DOHH2 (cell line): ENCODE data around the gene CD72.
A peak's percentile ranks its signal among the peaks of the same experiment; 100 is the strongest.

ENCODE experiments used
- H3F3A ChIP-seq: fragments of 200-600 bp; sonication (generic), shearing (Covaris generic); 2 replicates; pipeline ENCODE4 v1.6.0; 2016; ENCODE audit warnings: antibody characterized with exemption, mild to moderate bottlenecking; ENCODE audit not compliant: control insufficient read depth, insufficient read depth
- H3K27ac ChIP-seq: fragments of 200-600 bp; sonication (generic); 2 replicates; pipeline ENCODE4 v1.5.1; 2014; ENCODE audit warnings: low read depth, mild to moderate bottlenecking, low read length, moderate library complexity
- H3K27me3 ChIP-seq: fragments of 200-600 bp; sonication (generic); 2 replicates; pipeline ENCODE4 v1.6.1; 2014; ENCODE audit warnings: mild to moderate bottlenecking, low read length, mixed read lengths; ENCODE audit not compliant: control insufficient read depth
- H3K36me3 ChIP-seq: fragments of 200-600 bp; sonication (generic); 2 replicates; pipeline ENCODE4 v1.6.1; 2014; ENCODE audit warnings: mild to moderate bottlenecking, low read length, moderate library complexity, mixed read lengths; ENCODE audit not compliant: control insufficient read depth
- H3K4me1 ChIP-seq: fragments of 200-600 bp; sonication (generic); 2 replicates; pipeline ENCODE4 v1.6.1; 2014; ENCODE audit warnings: mild to moderate bottlenecking, low read length, mixed read lengths; ENCODE audit not compliant: control insufficient read depth
- H3K4me2 ChIP-seq: fragments of 200-600 bp; sonication (generic); 2 replicates; pipeline ENCODE4 v1.6.0; 2014; ENCODE audit warnings: mild to moderate bottlenecking, low read length, moderate library complexity
- H3K4me3 ChIP-seq: fragments of 200-600 bp; sonication (generic); 2 replicates; pipeline ENCODE4 v1.5.1; 2014; ENCODE audit warnings: mild to moderate bottlenecking, low read length, mixed read lengths
- H3K79me2 ChIP-seq: fragments of 200-600 bp; sonication (generic); 2 replicates; pipeline ENCODE4 v1.6.1; 2014; ENCODE audit warnings: mild to moderate bottlenecking, low read length, mixed read lengths; ENCODE audit not compliant: control insufficient read depth
- H3K9me2 ChIP-seq: fragments of 200-600 bp; sonication (generic); replicated peaks from 2 replicates; pipeline ENCODE4 v1.6.1; 2014; ENCODE audit warnings: mild to moderate bottlenecking, low read length, mixed read lengths; ENCODE audit not compliant: control insufficient read depth
- H3K9me3 ChIP-seq: fragments of 200-600 bp; sonication (generic); 2 replicates; pipeline ENCODE4 v1.6.1; 2014; ENCODE audit warnings: antibody characterized with exemption, low read length, mixed read lengths; ENCODE audit not compliant: control insufficient read depth, insufficient read depth
- H4K20me1 ChIP-seq: fragments of 200-600 bp; sonication (generic); 2 replicates; pipeline ENCODE4 v1.6.0; 2014; ENCODE audit warnings: low read depth, mild to moderate bottlenecking, antibody characterized with exemption, low read length, moderate library complexity; ENCODE audit not compliant: control insufficient read depth, insufficient read depth
- CTCF ChIP-seq: fragments of 200-600 bp; sonication (generic); IDR thresholded peaks from one replicate; pipeline ENCODE4 v1.5.1; 2014; ENCODE audit warnings: antibody characterized with exemption, mild to moderate bottlenecking, low read depth, low read length; ENCODE audit not compliant: poor library complexity, severe bottlenecking
- EZH2phosphoT487 ChIP-seq: fragments of 200-600 bp; sonication (generic); IDR thresholded peaks from 2 replicates; pipeline ENCODE4 v1.6.1; 2017; ENCODE audit warnings: borderline replicate concordance, mild to moderate bottlenecking, antibody characterized with exemption, low read length, moderate library complexity, mixed read lengths

Gene CD72

GRCh38 chr9:35662437-35662836 is 44.2 kb upstream of the CD72 start:
- H3K36me3 ChIP-seq: peaks cover 59% of the 10 kb centered on the region
- H3K4me3 ChIP-seq: no peak overlapping the region; the same call in 1 of the 2 replicates
- H3K79me2 ChIP-seq: peaks cover 46% of the 10 kb centered on the region
- no peaks in the 10 kb centered on the region for H4K20me1 ChIP-seq
- H3K4me1 ChIP-seq: peaks cover 72% of the 10 kb centered on the region
- no peaks in the 10 kb centered on the region for H3K27me3 ChIP-seq
- no peaks in the 10 kb centered on the region for H3K9me2 ChIP-seq
- H3F3A ChIP-seq: peaks cover 9% of the 10 kb centered on the region
- peak overlapping the region; percentile 89 for H3K4me2 ChIP-seq
- no peaks in the 10 kb centered on the region for H3K9me3 ChIP-seq
- no peak for TF ChIP-seq EZH2phosphoT487
- no peak for TF ChIP-seq CTCF
- no peak overlapping the region for H3K27ac ChIP-seq

GRCh38 chr9:35661756-35662350 is 43.6 kb upstream of the CD72 start:
- TF ChIP-seq EZH2phosphoT487: no peak
- TF ChIP-seq CTCF: no peak
- Histone ChIP-seq H3K4me3 (no peak overlapping the region), H3K9me2 (no peaks in the 10 kb centered on the region), H3K79me2 (peaks cover 46% of the 10 kb centered on the region), H3K9me3 (no peaks in the 10 kb centered on the region), H3K4me2 (peak overlapping the region; percentile 89; the same call in 1 of the 2 replicates), H3K27ac (no peak overlapping the region), H3K4me1 (peaks cover 78% of the 10 kb centered on the region), H3F3A (peaks cover 13% of the 10 kb centered on the region), H3K27me3 (no peaks in the 10 kb centered on the region), H3K36me3 (peaks cover 59% of the 10 kb centered on the region), H4K20me1 (no peaks in the 10 kb centered on the region)

- Histone ChIP-seq H3K27ac (no peak overlapping the region), H3K27me3 (no peaks in the 10 kb centered on the region), H3K4me1 (peaks cover 75% of the 10 kb centered on the region), H3K4me3 (no peak overlapping the region), H3K4me2 (peak overlapping the region; percentile 78; the same call in 1 of the 2 replicates), H3K9me2 (no peaks in the 10 kb centered on the region), H3K9me3 (no peaks in the 10 kb centered on the region), H3F3A (peaks cover 14% of the 10 kb centered on the region), H3K36me3 (peaks cover 59% of the 10 kb centered on the region), H3K79me2 (peaks cover 46% of the 10 kb centered on the region), H4K20me1 (no peaks in the 10 kb centered on the region)
- TF ChIP-seq CTCF: peak; percentile 31
- no peak for TF ChIP-seq EZH2phosphoT487
These were observed 42.8 kb upstream of the CD72 start for GRCh38 chr9:35660966-35661415.
